ENCODE measurements around the gene UBE2E2.

UBE2E2 gene

GRCh38 chr3:23431764-23432163 lies 228.6 kb downstream of the UBE2E2 start:
- H3K27ac ChIP-seq (ENCODE audit: low read length) = no peak overlapping the region
- no peaks in the 10 kb centered on the region for H3K9me3 ChIP-seq (ENCODE audit: control insufficient read depth in 1 of 2, low read length in 2 of 2)
- H3K27me3 ChIP-seq (ENCODE audit: low read depth, low read length) = no peaks in the 10 kb centered on the region
- H3K4me1 ChIP-seq (ENCODE audit: control insufficient read depth in 1 of 2, insufficient read depth in 2 of 2, low read length in 2 of 2) = peaks cover 0 to 5% of the 10 kb centered on the region in 2 donors
- H3K36me3 ChIP-seq (ENCODE audit: control insufficient read depth in 1 of 2, insufficient read depth in 2 of 2, low read length in 2 of 2) = no peaks in the 10 kb centered on the region
- H3K4me3 ChIP-seq (ENCODE audit: low read depth in 1 of 2, low read length in 2 of 2) = no peak overlapping the region

GRCh38 chr3:23435318-23435717 lies 232.2 kb downstream of the UBE2E2 start:
- Histone ChIP-seq H3K4me3 (ENCODE audit: low read depth in 1 of 2, low read length in 2 of 2) (no peak overlapping the region), H3K9me3 (ENCODE audit: control insufficient read depth in 1 of 2, low read length in 2 of 2) (no peaks in the 10 kb centered on the region), H3K27ac (ENCODE audit: low read length) (no peak overlapping the region), H3K36me3 (ENCODE audit: control insufficient read depth in 1 of 2, insufficient read depth in 2 of 2, low read length in 2 of 2) (no peaks in the 10 kb centered on the region), H3K27me3 (ENCODE audit: low read depth, low read length) (no peaks in the 10 kb centered on the region), H3K4me1 (ENCODE audit: control insufficient read depth in 1 of 2, insufficient read depth in 2 of 2, low read length in 2 of 2) (peaks cover 0 to 11% of the 10 kb centered on the region in 2 donors)

GRCh38 chr3:23435904-23436303 lies 232.8 kb downstream of the UBE2E2 start:
- Histone ChIP-seq H3K27ac (ENCODE audit: low read length) (no peak overlapping the region), H3K9me3 (ENCODE audit: control insufficient read depth in 1 of 2, low read length in 2 of 2) (no peaks in the 10 kb centered on the region), H3K27me3 (ENCODE audit: low read depth, low read length) (no peaks in the 10 kb centered on the region), H3K4me3 (ENCODE audit: low read depth in 1 of 2, low read length in 2 of 2) (no peak overlapping the region), H3K36me3 (ENCODE audit: control insufficient read depth in 1 of 2, insufficient read depth in 2 of 2, low read length in 2 of 2) (no peaks in the 10 kb centered on the region), H3K4me1 (ENCODE audit: control insufficient read depth in 1 of 2, insufficient read depth in 2 of 2, low read length in 2 of 2) (peaks cover 0 to 11% of the 10 kb centered on the region in 2 donors)

- H3K36me3 ChIP-seq (ENCODE audit: control insufficient read depth in 1 of 2, insufficient read depth in 2 of 2, low read length in 2 of 2) = no peaks in the 10 kb centered on the region
- H3K27ac ChIP-seq (ENCODE audit: low read length) = no peak overlapping the region
- H3K4me1 ChIP-seq (ENCODE audit: control insufficient read depth in 1 of 2, insufficient read depth in 2 of 2, low read length in 2 of 2) = peaks cover 0 to 11% of the 10 kb centered on the region in 2 donors
- no peaks in the 10 kb centered on the region for H3K27me3 ChIP-seq (ENCODE audit: low read depth, low read length)
- no peak overlapping the region for H3K4me3 ChIP-seq (ENCODE audit: low read depth in 1 of 2, low read length in 2 of 2)
- no peaks in the 10 kb centered on the region for H3K9me3 ChIP-seq (ENCODE audit: control insufficient read depth in 1 of 2, low read length in 2 of 2)
These were observed 234.5 kb downstream of the UBE2E2 start for GRCh38 chr3:23437484-23438145.

- H3K36me3 ChIP-seq (ENCODE audit: control insufficient read depth in 1 of 2, insufficient read depth in 2 of 2, low read length in 2 of 2) = no peaks in the 10 kb centered on the region
- H3K27ac ChIP-seq (ENCODE audit: low read length) = no peak overlapping the region
- H3K4me1 ChIP-seq (ENCODE audit: control insufficient read depth in 1 of 2, insufficient read depth in 2 of 2, low read length in 2 of 2) = peaks cover 0 to 11% of the 10 kb centered on the region in 2 donors
- no peaks in the 10 kb centered on the region for H3K9me3 ChIP-seq (ENCODE audit: control insufficient read depth in 1 of 2, low read length in 2 of 2)
- H3K27me3 ChIP-seq (ENCODE audit: low read depth, low read length) = no peaks in the 10 kb centered on the region
- H3K4me3 ChIP-seq (ENCODE audit: low read depth in 1 of 2, low read length in 2 of 2) = no peak overlapping the region
These were observed 235.5 kb downstream of the UBE2E2 start for GRCh38 chr3:23438657-23439056.

- no peaks in the 10 kb centered on the region for H3K9me3 ChIP-seq (ENCODE audit: control insufficient read depth in 1 of 2, low read length in 2 of 2)
- no peak overlapping the region for H3K27ac ChIP-seq (ENCODE audit: low read length)
- no peaks in the 10 kb centered on the region for H3K36me3 ChIP-seq (ENCODE audit: control insufficient read depth in 1 of 2, insufficient read depth in 2 of 2, low read length in 2 of 2)
These were observed 236.0 kb downstream of the UBE2E2 start for GRCh38 chr3:23439080-23439479.

GRCh38 chr3:23440416-23441294 lies 237.5 kb downstream of the UBE2E2 start:
- H3K27ac ChIP-seq (ENCODE audit: low read length) = no peak overlapping the region
- no peaks in the 10 kb centered on the region for H3K36me3 ChIP-seq (ENCODE audit: control insufficient read depth in 1 of 2, insufficient read depth in 2 of 2, low read length in 2 of 2)
- H3K4me1 ChIP-seq (ENCODE audit: control insufficient read depth in 1 of 2, insufficient read depth in 2 of 2, low read length in 2 of 2) = peaks cover 0 to 11% of the 10 kb centered on the region in 2 donors
- no peak overlapping the region for H3K4me3 ChIP-seq (ENCODE audit: low read depth in 1 of 2, low read length in 2 of 2)
- H3K9me3 ChIP-seq (ENCODE audit: control insufficient read depth in 1 of 2, low read length in 2 of 2) = no peaks in the 10 kb centered on the region
- no peaks in the 10 kb centered on the region for H3K27me3 ChIP-seq (ENCODE audit: low read depth, low read length)

More at GRCh38 chr3:23439080-23439479, 236.0 kb downstream of the UBE2E2 start:
- no peak overlapping the region for H3K4me3 ChIP-seq (ENCODE audit: low read depth in 1 of 2, low read length in 2 of 2)
- peaks cover 0 to 11% of the 10 kb centered on the region in 2 donors for H3K4me1 ChIP-seq (ENCODE audit: control insufficient read depth in 1 of 2, insufficient read depth in 2 of 2, low read length in 2 of 2)
- H3K27me3 ChIP-seq (ENCODE audit: low read depth, low read length) = no peaks in the 10 kb centered on the region

- Histone ChIP-seq H3K9me3 (ENCODE audit: control insufficient read depth in 1 of 2, low read length in 2 of 2) (no peaks in the 10 kb centered on the region), H3K36me3 (ENCODE audit: control insufficient read depth in 1 of 2, insufficient read depth in 2 of 2, low read length in 2 of 2) (no peaks in the 10 kb centered on the region), H3K27ac (ENCODE audit: low read length) (no peak overlapping the region), H3K4me1 (ENCODE audit: control insufficient read depth in 1 of 2, insufficient read depth in 2 of 2, low read length in 2 of 2) (no peaks in the 10 kb centered on the region), H3K27me3 (ENCODE audit: low read depth, low read length) (no peaks in the 10 kb centered on the region), H3K4me3 (ENCODE audit: low read depth in 1 of 2, low read length in 2 of 2) (no peak overlapping the region)
These were observed 239.7 kb downstream of the UBE2E2 start for GRCh38 chr3:23442598-23443383.

GRCh38 chr3:23444386-23444785 lies 241.3 kb downstream of the UBE2E2 start:
- Histone ChIP-seq H3K36me3 (ENCODE audit: control insufficient read depth in 1 of 2, insufficient read depth in 2 of 2, low read length in 2 of 2) (no peaks in the 10 kb centered on the region), H3K9me3 (ENCODE audit: control insufficient read depth in 1 of 2, low read length in 2 of 2) (no peaks in the 10 kb centered on the region), H3K27me3 (ENCODE audit: low read depth, low read length) (no peaks in the 10 kb centered on the region), H3K27ac (ENCODE audit: low read length) (no peak overlapping the region), H3K4me1 (ENCODE audit: control insufficient read depth in 1 of 2, insufficient read depth in 2 of 2, low read length in 2 of 2) (no peaks in the 10 kb centered on the region), H3K4me3 (ENCODE audit: low read depth in 1 of 2, low read length in 2 of 2) (no peak overlapping the region)

GRCh38 chr3:23446301-23446700 lies 243.2 kb downstream of the UBE2E2 start:
- Histone ChIP-seq H3K9me3 (ENCODE audit: control insufficient read depth in 1 of 2, low read length in 2 of 2) (no peaks in the 10 kb centered on the region), H3K27me3 (ENCODE audit: low read depth, low read length) (no peaks in the 10 kb centered on the region), H3K4me3 (ENCODE audit: low read depth in 1 of 2, low read length in 2 of 2) (no peak overlapping the region), H3K27ac (ENCODE audit: low read length) (no peak overlapping the region), H3K4me1 (ENCODE audit: control insufficient read depth in 1 of 2, insufficient read depth in 2 of 2, low read length in 2 of 2) (peaks cover 0 to 3% of the 10 kb centered on the region in 2 donors), H3K36me3 (ENCODE audit: control insufficient read depth in 1 of 2, insufficient read depth in 2 of 2, low read length in 2 of 2) (no peaks in the 10 kb centered on the region)

- H3K4me1 ChIP-seq (ENCODE audit: control insufficient read depth in 1 of 2, insufficient read depth in 2 of 2, low read length in 2 of 2) = peaks cover 0 to 3% of the 10 kb centered on the region in 2 donors
- no peaks in the 10 kb centered on the region for H3K27me3 ChIP-seq (ENCODE audit: low read depth, low read length)
- no peak overlapping the region for H3K27ac ChIP-seq (ENCODE audit: low read length)
- no peaks in the 10 kb centered on the region for H3K9me3 ChIP-seq (ENCODE audit: control insufficient read depth in 1 of 2, low read length in 2 of 2)
- no peaks in the 10 kb centered on the region for H3K36me3 ChIP-seq (ENCODE audit: control insufficient read depth in 1 of 2, insufficient read depth in 2 of 2, low read length in 2 of 2)
- H3K4me3 ChIP-seq (ENCODE audit: low read depth in 1 of 2, low read length in 2 of 2) = no peak overlapping the region
These were observed 245.9 kb downstream of the UBE2E2 start for GRCh38 chr3:23448998-23449537.
